Tibial nerve (tissue), 4 donors: ENCODE measurements around the gene CNPY3. TPM values are rescaled to one million over a fixed set of nuclear protein-coding genes. Genes with fewer than 3 reads are reported as not detected.
A peak's percentile ranks its signal among the peaks of the same experiment; 100 is the strongest.
"Not testable (repeated sequence)": the region's sequence is repeated elsewhere in the genome, so short reads cannot be mapped to it uniquely, and the experiment has no call there.

Experiments used
- DNase-seq, 2 donors: peaks; one replicate each; pipeline ENCODE4 v3.0.0-alpha.2; 2019; ENCODE audit warnings: low spot score in 2 of 2
- H3K27ac ChIP-seq, 4 donors: fragments of 200-600 bp; sonication (generic) in 3 of 4; one replicate each; pipeline ENCODE4 v1.5.1; 2017 to 2019; ENCODE audit warnings: mild to moderate bottlenecking in 1 of 4
- H3K27me3 ChIP-seq, 2 donors: fragments of 200-600 bp; sonication (generic) in 1 of 2; one replicate each; pipeline versions ENCODE4 v1.5.1 to v1.6.0; 2017 to 2019
- H3K36me3 ChIP-seq, 3 donors: fragments of 200-600 bp; sonication (generic); one replicate each; pipeline ENCODE4 v1.5.1; 2018 to 2019
- H3K4me1 ChIP-seq, 4 donors: fragments of 200-600 bp; sonication (generic) in 3 of 4; one replicate each; pipeline ENCODE4 v1.5.1; 2017 to 2019
- H3K4me3 ChIP-seq, 4 donors: fragments of 200-600 bp; sonication (generic) in 3 of 4; one replicate each; pipeline ENCODE4 v1.5.1; 2017 to 2019; ENCODE audit warnings: mild to moderate bottlenecking in 1 of 4, moderate library complexity in 1 of 4
- H3K9me3 ChIP-seq, 4 donors: fragments of 200-600 bp; sonication (generic) in 3 of 4; one replicate each; pipeline ENCODE4 v1.5.1; 2017 to 2019
- CTCF ChIP-seq, 5 experiments: fragments of 200-600 bp in 3 of 5; fragments of 450-650 bp in 2 of 5; sonication (generic) in 3 of 5; IDR thresholded peaks; one replicate each; pipeline ENCODE4 v1.5.1; 2016 to 2019; ENCODE audit warnings: antibody characterized with exemption in 5 of 5, mild to moderate bottlenecking in 3 of 5, moderate library complexity in 2 of 5
- EP300 ChIP-seq, 2 donors: sonication (generic); formaldehyde crosslinking; IDR thresholded peaks; one replicate each; pipeline ENCODE4 v1.6.1; 2017; ENCODE audit warnings: antibody characterized with exemption in 2 of 2, mild to moderate bottlenecking in 1 of 2
- POLR2A ChIP-seq, 2 donors: fragments of 450-650 bp; IDR thresholded peaks; one replicate each; pipeline ENCODE4 v1.6.1; 2017; ENCODE audit warnings: antibody characterized with exemption in 2 of 2, mild to moderate bottlenecking in 2 of 2, moderate library complexity in 2 of 2
- WGBS, 2 donors: methylation state at CpG; one replicate each; pipeline ENCODE4 v1.1.5; 2018; 5-methylcytosine and 5-hydroxymethylcytosine counted together
- total RNA-seq, 4 donors: library from RNA; depleted of rRNA; stranded (reverse); fragments of >200 nt; gene quantifications; one replicate each; pipeline ENCODE4 v1.1.0, GENCODE V29; 2016

The CNPY3 gene
- total RNA-seq, 4 donors from 2014 or later: 42.6 to 50.3 (median 47.1) TPM

DNA sequence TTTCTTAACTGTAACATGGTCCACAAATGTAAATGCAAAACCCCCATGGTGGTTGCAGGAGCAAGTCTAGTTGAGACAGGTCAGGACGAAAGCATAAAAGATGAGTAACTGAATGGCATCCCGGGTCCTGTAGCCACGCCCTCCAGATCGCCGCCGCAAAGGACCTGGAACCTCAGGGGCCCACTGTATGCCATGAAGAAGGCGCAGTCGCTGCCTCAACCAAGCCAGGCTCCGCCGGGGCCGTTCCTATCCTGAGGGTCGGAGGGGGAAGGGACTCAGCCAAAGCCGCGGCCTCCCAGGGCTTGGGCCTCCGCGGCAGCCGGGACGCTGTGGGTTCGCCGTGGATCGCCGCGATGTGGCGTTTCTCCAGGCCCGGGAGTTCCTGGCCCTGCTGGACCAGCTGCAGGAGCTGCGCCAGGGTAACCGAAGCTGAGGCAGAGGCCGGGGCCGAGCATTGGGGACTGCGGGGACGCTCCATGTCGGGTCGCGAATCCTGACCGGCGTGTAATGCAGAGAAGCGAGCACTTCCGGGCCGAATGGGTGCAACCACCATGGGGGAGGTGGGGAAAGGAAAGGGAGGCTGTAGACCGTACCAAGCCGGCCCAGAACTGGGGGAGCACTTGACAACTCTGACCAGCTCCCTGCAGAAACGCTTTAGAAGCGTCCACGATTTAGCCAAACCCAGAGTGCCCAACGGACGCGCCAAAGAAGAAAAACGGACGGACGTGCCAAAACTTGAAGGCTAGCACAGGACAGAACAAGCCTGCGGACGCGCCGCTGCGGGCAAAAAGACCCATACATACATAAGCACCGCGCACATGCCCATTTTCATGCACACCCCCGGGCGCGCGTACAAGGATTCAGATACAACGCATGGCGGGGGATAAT lies 38.7 kb upstream of the CNPY3 start:
- TF ChIP-seq POLR2A (IDR thresholded peaks at IDR 0.05) (peak; percentile 12 to 55), EP300 (IDR thresholded peaks at IDR 0.05) (peak; percentile 54 to 88), CTCF (IDR thresholded peaks at IDR 0.05) (peak in 1 of 5 experiments; percentile 27)
- peak overlapping the region; percentile 58 to 85 (median 72) for H3K4me3 ChIP-seq

DNA sequence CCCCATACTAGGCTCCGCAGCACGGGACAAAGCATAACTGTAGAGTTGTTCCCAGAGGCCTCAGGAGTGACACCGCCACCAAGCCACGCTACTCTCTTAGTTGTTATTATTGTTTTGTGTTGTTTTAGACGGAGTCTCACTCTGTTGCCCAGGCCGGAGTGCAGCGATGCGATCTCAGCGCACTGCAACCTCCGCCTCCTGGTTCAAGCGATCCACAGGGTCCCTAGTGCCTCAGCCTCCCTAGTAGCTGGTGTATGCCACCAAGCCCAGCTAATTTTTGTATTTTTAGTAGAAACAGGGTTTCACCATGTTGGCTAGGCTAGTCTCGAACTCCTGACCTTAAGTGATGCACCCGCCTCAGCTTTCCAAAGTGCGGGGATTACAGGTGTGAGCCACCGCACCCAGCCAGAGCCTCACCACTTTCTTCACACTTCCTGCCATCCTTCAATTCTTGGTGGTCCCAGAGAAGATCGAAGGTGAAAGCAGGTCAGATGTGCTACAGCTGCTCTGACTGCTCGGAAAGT lies 38.0 kb upstream of the CNPY3 start:
- Histone ChIP-seq H3K27me3 (no peaks in the 10 kb centered on the region), H3K4me3 (peak overlapping the region; percentile 58 to 85 (median 72)), H3K36me3 (peaks cover 0 to 23% (median 0%) of the 10 kb centered on the region in 3 donors), H3K27ac (peak overlapping the region; percentile 6 to 92 (median 84)), H3K4me1 (peaks cover 0 to 16% (median 6%) of the 10 kb centered on the region in 4 donors), H3K9me3 (no peaks in the 10 kb centered on the region)
- TF ChIP-seq EP300 (IDR thresholded peaks at IDR 0.05): no peak
- TF ChIP-seq POLR2A (IDR thresholded peaks at IDR 0.05): no peak
- TF ChIP-seq CTCF (IDR thresholded peaks at IDR 0.05): no peak
- no peak for DNase-seq
- 37 to 44% methylated on average over 17 of the region's 17 CpGs for WGBS, 2 donors

More for the DNA sequence above, 38.7 kb upstream of the CNPY3 start:
- Histone ChIP-seq H3K27ac (peak overlapping the region; percentile 6 to 92 (median 84)), H3K4me1 (peaks cover 0 to 16% (median 6%) of the 10 kb centered on the region in 4 donors), H3K36me3 (peaks cover 0 to 30% (median 2%) of the 10 kb centered on the region in 3 donors), H3K27me3 (no peaks in the 10 kb centered on the region), H3K9me3 (no peaks in the 10 kb centered on the region)
- DNase-seq: peak; percentile 77 to 90
- 0% methylated on average over 45 to 63 of the region's 63 CpGs for whole genome bisulfite sequencing, 2 donors

GRCh38 chr6:42894041-42894828 lies 35.0 kb upstream of the CNPY3 start:
- H3K27me3 ChIP-seq, DNase-seq, H3K36me3 ChIP-seq, H3K4me3 ChIP-seq, H3K9me3 ChIP-seq: not testable (repeated sequence)
- H3K27ac ChIP-seq: peak overlapping the region in 1 of 4 donors; percentile 30
- 52% methylated on average over 19 of the region's 19 CpGs for WGBS, 2 donors
- peaks cover 0 to 14% (median 6%) of the 10 kb centered on the region in 4 donors for H3K4me1 ChIP-seq

- no peak overlapping the region for H3K4me3 ChIP-seq
- TF ChIP-seq EP300 (IDR thresholded peaks at IDR 0.05): no peak
- TF ChIP-seq CTCF (IDR thresholded peaks at IDR 0.05): no peak
- TF ChIP-seq POLR2A (IDR thresholded peaks at IDR 0.05): no peak
- H3K27ac ChIP-seq: no peak overlapping the region
- DNase-seq: no peak
- WGBS, 2 donors: 77 to 86% methylated on average over 10 of the region's 10 CpGs
- no peaks in the 10 kb centered on the region for H3K36me3 ChIP-seq
- no peaks in the 10 kb centered on the region for H3K27me3 ChIP-seq
- H3K4me1 ChIP-seq: peaks cover 0 to 5% (median 3%) of the 10 kb centered on the region in 4 donors
- no peaks in the 10 kb centered on the region for H3K9me3 ChIP-seq
Measured at GRCh38 chr6:42896178-42896719, 33.0 kb upstream of the CNPY3 start.

DNA sequence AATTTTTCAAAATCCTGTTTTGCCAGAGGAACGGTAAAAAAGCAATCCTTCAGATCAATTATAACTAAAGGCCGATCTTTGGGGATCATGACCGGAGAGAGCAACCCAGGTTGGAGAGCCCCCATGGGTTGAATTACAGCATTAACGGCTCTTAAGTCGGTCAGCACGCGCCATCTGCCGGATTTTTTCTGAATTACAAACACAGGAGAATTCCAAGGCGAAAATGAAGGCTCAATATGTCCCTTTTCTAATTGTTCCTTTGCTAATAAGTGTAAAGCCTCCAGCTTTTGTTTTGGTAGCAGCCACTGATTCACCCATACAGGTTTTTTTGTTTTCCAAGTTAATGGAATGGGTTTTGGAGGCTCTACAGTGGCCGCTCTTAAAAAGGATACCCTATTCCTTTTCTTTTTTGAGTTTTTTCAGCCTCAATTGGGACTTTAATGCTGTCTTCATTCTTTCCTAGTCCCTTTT lies 30.4 kb upstream of the CNPY3 start:
- Histone ChIP-seq H3K27me3 (no peaks in the 10 kb centered on the region), H3K36me3 (no peaks in the 10 kb centered on the region), H3K27ac (no peak overlapping the region), H3K4me1 (peaks cover 0 to 6% (median 3%) of the 10 kb centered on the region in 4 donors), H3K9me3 (no peaks in the 10 kb centered on the region), H3K4me3 (no peak overlapping the region)
- 8 to 10% methylated on average over 10 of the region's 10 CpGs for WGBS, 2 donors
- DNase-seq: peak; percentile 49 to 90
- TF ChIP-seq EP300 (IDR thresholded peaks at IDR 0.05) (no peak), POLR2A (IDR thresholded peaks at IDR 0.05) (no peak), CTCF (IDR thresholded peaks at IDR 0.05) (peak; percentile 68 to 87 (median 82))
